Sigmoid colon (tissue), 4 donors: ENCODE data around the gene GLTP.

Source experiments
- EP300 ChIP-seq, 4 donors: sonication (generic); formaldehyde crosslinking; IDR thresholded peaks; one replicate each; pipeline ENCODE4 v1.6.1; 2017; ENCODE audit warnings: antibody characterized with exemption in 4 of 4
- POLR2A ChIP-seq, 2 donors: fragments of 450-650 bp; IDR thresholded peaks; one replicate each; pipeline ENCODE4 v1.6.1; 2016; ENCODE audit warnings: antibody characterized with exemption in 2 of 2, mild to moderate bottlenecking in 2 of 2, moderate library complexity in 2 of 2
- POLR2AphosphoS5 ChIP-seq, 4 donors: sonication (generic); formaldehyde crosslinking; IDR thresholded peaks; one replicate each; pipeline ENCODE4 v1.6.1; 2017; ENCODE audit warnings: antibody characterized with exemption in 4 of 4
- TF ChIP-seq, protein P1 (sequence below), 4 experiments: fragments of 450-650 bp in 3 of 4; fragments of 200-600 bp in 1 of 4; IDR thresholded peaks; one replicate each; pipeline ENCODE4 v1.5.1; 2016 to 2019; ENCODE audit warnings: antibody characterized with exemption in 4 of 4, mild to moderate bottlenecking in 3 of 4, moderate library complexity in 2 of 4

DNA sequence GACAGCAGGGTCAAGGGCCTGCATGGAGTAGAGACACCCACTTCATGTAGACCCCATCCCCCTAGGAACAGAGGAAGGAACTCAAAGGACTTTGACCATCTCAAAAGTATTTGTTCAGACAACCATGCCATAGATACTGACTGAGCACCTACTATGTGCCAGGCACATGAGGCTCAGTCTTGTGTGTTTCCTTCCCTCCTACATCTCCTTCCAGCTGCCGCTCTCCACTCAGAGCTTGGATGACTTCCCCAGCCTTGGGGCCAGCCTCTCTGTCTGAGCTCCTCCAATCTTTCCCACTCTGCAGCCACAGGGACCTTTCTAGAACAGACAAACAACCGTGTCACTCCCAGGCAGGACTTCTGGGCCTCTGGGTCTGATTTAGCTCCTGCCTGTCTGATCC is 49.6 kb downstream of the GLTP start:
- TF ChIP-seq EP300 (IDR thresholded peaks at IDR 0.05) (no peak), POLR2A (IDR thresholded peaks at IDR 0.05) (no peak), POLR2AphosphoS5 (IDR thresholded peaks at IDR 0.05) (no peak)
- TF ChIP-seq, protein P1, sequence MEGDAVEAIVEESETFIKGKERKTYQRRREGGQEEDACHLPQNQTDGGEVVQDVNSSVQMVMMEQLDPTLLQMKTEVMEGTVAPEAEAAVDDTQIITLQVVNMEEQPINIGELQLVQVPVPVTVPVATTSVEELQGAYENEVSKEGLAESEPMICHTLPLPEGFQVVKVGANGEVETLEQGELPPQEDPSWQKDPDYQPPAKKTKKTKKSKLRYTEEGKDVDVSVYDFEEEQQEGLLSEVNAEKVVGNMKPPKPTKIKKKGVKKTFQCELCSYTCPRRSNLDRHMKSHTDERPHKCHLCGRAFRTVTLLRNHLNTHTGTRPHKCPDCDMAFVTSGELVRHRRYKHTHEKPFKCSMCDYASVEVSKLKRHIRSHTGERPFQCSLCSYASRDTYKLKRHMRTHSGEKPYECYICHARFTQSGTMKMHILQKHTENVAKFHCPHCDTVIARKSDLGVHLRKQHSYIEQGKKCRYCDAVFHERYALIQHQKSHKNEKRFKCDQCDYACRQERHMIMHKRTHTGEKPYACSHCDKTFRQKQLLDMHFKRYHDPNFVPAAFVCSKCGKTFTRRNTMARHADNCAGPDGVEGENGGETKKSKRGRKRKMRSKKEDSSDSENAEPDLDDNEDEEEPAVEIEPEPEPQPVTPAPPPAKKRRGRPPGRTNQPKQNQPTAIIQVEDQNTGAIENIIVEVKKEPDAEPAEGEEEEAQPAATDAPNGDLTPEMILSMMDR (IDR thresholded peaks at IDR 0.05): no peak
